Subcutaneous abdominal adipose tissue (tissue), 5 donors: ENCODE data around the gene ZFP36L1.

ENCODE experiments used
- H3K27ac ChIP-seq: one replicate; pipeline ENCODE4 v1.7.0; 2013; ENCODE audit warnings: low read depth, mild to moderate bottlenecking, inconsistent platforms, low read length, moderate library complexity
- H3K27me3 ChIP-seq, 5 donors: one replicate each; pipeline ENCODE4 v1.7.0; 2013; ENCODE audit warnings: low read length in 5 of 5, inconsistent platforms in 1 of 5; ENCODE audit not compliant: control insufficient read depth in 5 of 5, insufficient read depth in 4 of 5
- H3K36me3 ChIP-seq, 5 donors: one replicate each; pipeline ENCODE4 v1.7.0; 2013; ENCODE audit warnings: low read length in 5 of 5; ENCODE audit not compliant: control insufficient read depth in 5 of 5, insufficient read depth in 5 of 5
- H3K4me1 ChIP-seq, 5 donors: one replicate each; pipeline ENCODE4 v1.7.0; 2013; ENCODE audit warnings: low read length in 5 of 5, mild to moderate bottlenecking in 3 of 5, moderate library complexity in 1 of 5; ENCODE audit not compliant: control insufficient read depth in 5 of 5, insufficient read depth in 5 of 5
- H3K4me3 ChIP-seq, 5 donors: one replicate each; pipeline ENCODE4 v1.7.0; 2013; ENCODE audit warnings: low read length in 5 of 5, low read depth in 1 of 5
- H3K9ac ChIP-seq, 5 donors: one replicate each; pipeline ENCODE4 v1.7.0; 2013; ENCODE audit warnings: low read length in 5 of 5, mild to moderate bottlenecking in 4 of 5, moderate library complexity in 3 of 5
- H3K9me3 ChIP-seq, 5 donors: one replicate each; pipeline ENCODE4 v1.7.0; 2013; ENCODE audit warnings: low read length in 5 of 5; ENCODE audit not compliant: control insufficient read depth in 5 of 5
- donor health status: healthy.
- donor health status: healthy.
- donor health status: healthy.
- donor health status: healthy.
- donor health status: healthy.

ZFP36L1 gene

GRCh38 chr14:68757618-68758081 lies 35.2 kb downstream of the ZFP36L1 start:
- H3K36me3 ChIP-seq = no peaks in the 10 kb centered on the region
- no peaks in the 10 kb centered on the region for H3K9me3 ChIP-seq
- no peak overlapping the region for H3K27ac ChIP-seq
- no peak overlapping the region for H3K9ac ChIP-seq
- H3K4me3 ChIP-seq = no peak overlapping the region
- peaks cover 1 to 53% (median 38%) of the 10 kb centered on the region in 5 donors for H3K4me1 ChIP-seq
- no peaks in the 10 kb centered on the region for H3K27me3 ChIP-seq

- H3K4me1 ChIP-seq = peaks cover 0 to 50% (median 40%) of the 10 kb centered on the region in 5 donors
- no peaks in the 10 kb centered on the region for H3K9me3 ChIP-seq
- no peaks in the 10 kb centered on the region for H3K27me3 ChIP-seq
- H3K36me3 ChIP-seq = no peaks in the 10 kb centered on the region
- H3K4me3 ChIP-seq = no peak overlapping the region
- H3K9ac ChIP-seq = no peak overlapping the region
- no peak overlapping the region for H3K27ac ChIP-seq
These were observed 36.1 kb downstream of the ZFP36L1 start for GRCh38 chr14:68756734-68757133.

GRCh38 chr14:68756000-68756481 lies 36.8 kb downstream of the ZFP36L1 start:
- Histone ChIP-seq H3K9me3 (no peaks in the 10 kb centered on the region), H3K36me3 (no peaks in the 10 kb centered on the region), H3K27ac (no peak overlapping the region), H3K27me3 (no peaks in the 10 kb centered on the region), H3K4me1 (peaks cover 0 to 50% (median 40%) of the 10 kb centered on the region in 5 donors), H3K4me3 (no peak overlapping the region), H3K9ac (no peak overlapping the region)

- no peaks in the 10 kb centered on the region for H3K9me3 ChIP-seq
- H3K4me1 ChIP-seq = peaks cover 0 to 50% (median 40%) of the 10 kb centered on the region in 5 donors
- H3K27ac ChIP-seq = no peak overlapping the region
- no peaks in the 10 kb centered on the region for H3K36me3 ChIP-seq
- H3K27me3 ChIP-seq = no peaks in the 10 kb centered on the region
- no peak overlapping the region for H3K4me3 ChIP-seq
- no peak overlapping the region for H3K9ac ChIP-seq
These were observed 37.9 kb downstream of the ZFP36L1 start for GRCh38 chr14:68755016-68755353.

- Histone ChIP-seq H3K27ac (no peak overlapping the region), H3K36me3 (no peaks in the 10 kb centered on the region), H3K4me1 (peaks cover 0 to 50% (median 40%) of the 10 kb centered on the region in 5 donors), H3K9me3 (no peaks in the 10 kb centered on the region), H3K9ac (no peak overlapping the region), H3K27me3 (no peaks in the 10 kb centered on the region), H3K4me3 (no peak overlapping the region)
These were observed 39.2 kb downstream of the ZFP36L1 start for GRCh38 chr14:68753690-68754089.

- Histone ChIP-seq H3K36me3 (no peaks in the 10 kb centered on the region), H3K4me3 (no peak overlapping the region), H3K9me3 (no peaks in the 10 kb centered on the region), H3K27me3 (no peaks in the 10 kb centered on the region), H3K4me1 (peaks cover 0 to 38% (median 28%) of the 10 kb centered on the region in 5 donors), H3K9ac (no peak overlapping the region), H3K27ac (no peak overlapping the region)
These were observed 40.4 kb downstream of the ZFP36L1 start for GRCh38 chr14:68752271-68753006.

- no peak overlapping the region for H3K4me3 ChIP-seq
- peaks cover 0 to 22% (median 20%) of the 10 kb centered on the region in 5 donors for H3K4me1 ChIP-seq
- no peak overlapping the region for H3K27ac ChIP-seq
- H3K9me3 ChIP-seq = no peaks in the 10 kb centered on the region
- no peaks in the 10 kb centered on the region for H3K36me3 ChIP-seq
- H3K9ac ChIP-seq = no peak overlapping the region
- H3K27me3 ChIP-seq = no peaks in the 10 kb centered on the region
These were observed 43.1 kb downstream of the ZFP36L1 start for GRCh38 chr14:68749487-68750475.

- H3K36me3 ChIP-seq = no peaks in the 10 kb centered on the region
- peaks cover 0 to 16% (median 13%) of the 10 kb centered on the region in 5 donors for H3K4me1 ChIP-seq
- H3K4me3 ChIP-seq = no peak overlapping the region
- no peak overlapping the region for H3K27ac ChIP-seq
- no peak overlapping the region for H3K9ac ChIP-seq
- no peaks in the 10 kb centered on the region for H3K27me3 ChIP-seq
- H3K9me3 ChIP-seq = no peaks in the 10 kb centered on the region
These were observed 44.2 kb downstream of the ZFP36L1 start for GRCh38 chr14:68748691-68749090.

GRCh38 chr14:68748260-68748659 lies 44.6 kb downstream of the ZFP36L1 start:
- Histone ChIP-seq H3K36me3 (no peaks in the 10 kb centered on the region), H3K27ac (no peak overlapping the region), H3K9ac (no peak overlapping the region), H3K4me1 (peaks cover 0 to 15% (median 9%) of the 10 kb centered on the region in 5 donors), H3K27me3 (no peaks in the 10 kb centered on the region), H3K4me3 (no peak overlapping the region), H3K9me3 (no peaks in the 10 kb centered on the region)

- Histone ChIP-seq H3K4me1 (peaks cover 1 to 9% (median 2%) of the 10 kb centered on the region in 5 donors), H3K4me3 (no peak overlapping the region), H3K27ac (no peak overlapping the region), H3K27me3 (no peaks in the 10 kb centered on the region), H3K36me3 (no peaks in the 10 kb centered on the region), H3K9ac (no peak overlapping the region), H3K9me3 (no peaks in the 10 kb centered on the region)
These were observed 45.5 kb downstream of the ZFP36L1 start for GRCh38 chr14:68747393-68747792.
